Parathyroid adenoma (tissue), 2 donors: ENCODE measurements around the gene TMEM132C.

ENCODE experiments used
- H2AFZ ChIP-seq: fragments of 300-600 bp; sonication (generic); one replicate; pipeline ENCODE4 v1.7.0; 2017; ENCODE audit warnings: antibody characterized with exemption, mild to moderate bottlenecking
- H3K27ac ChIP-seq: fragments of 300-600 bp; sonication (generic); one replicate; pipeline ENCODE4 v1.7.0; 2017
- H3K27me3 ChIP-seq: fragments of 300-600 bp; sonication (generic); one replicate; pipeline ENCODE4 v1.7.0; 2017; ENCODE audit warnings: low read length; ENCODE audit not compliant: control insufficient read depth, insufficient read depth
- H3K36me3 ChIP-seq: fragments of 300-600 bp; sonication (generic); one replicate; pipeline ENCODE4 v1.7.0; 2017; ENCODE audit warnings: low read length; ENCODE audit not compliant: control insufficient read depth, insufficient read depth
- H3K4me1 ChIP-seq: fragments of 300-600 bp; sonication (generic); one replicate; pipeline ENCODE4 v1.7.0; 2017; ENCODE audit warnings: control low read depth
- H3K4me2 ChIP-seq: fragments of 300-600 bp; sonication (generic); one replicate; pipeline ENCODE4 v1.7.0; 2017; ENCODE audit warnings: low read length
- H3K4me3 ChIP-seq: fragments of 300-600 bp; sonication (generic); one replicate; pipeline ENCODE4 v1.7.0; 2017; ENCODE audit warnings: low read depth, low read length
- H3K79me2 ChIP-seq: fragments of 300-600 bp; sonication (generic); one replicate; pipeline ENCODE4 v1.7.0; 2017; ENCODE audit warnings: control low read depth
- H3K9ac ChIP-seq: fragments of 300-600 bp; sonication (generic); one replicate; pipeline ENCODE4 v1.7.0; 2017; ENCODE audit warnings: mild to moderate bottlenecking
- H3K9me3 ChIP-seq: fragments of 300-600 bp; sonication (generic); one replicate; pipeline ENCODE4 v1.7.0; 2017; ENCODE audit warnings: low read length; ENCODE audit not compliant: control insufficient read depth
- CTCF ChIP-seq: fragments of 300-600 bp; sonication (generic); IDR thresholded peaks from one replicate; pipeline ENCODE4 v1.7.0; 2017; ENCODE audit warnings: antibody characterized with exemption, mild to moderate bottlenecking
- donor health status: primary hyperparathyroidism.

Gene TMEM132C

GRCh38 chr12:128626808-128627320 lies 359.9 kb downstream of the TMEM132C start:
- TF ChIP-seq CTCF: no peak
- no peak overlapping the region for H3K4me3 ChIP-seq

GRCh38 chr12:128627659-128628058 lies 360.7 kb downstream of the TMEM132C start:
- no peak overlapping the region for H3K9ac ChIP-seq
- H3K36me3 ChIP-seq: no peaks in the 10 kb centered on the region
- H2AFZ ChIP-seq: no peak overlapping the region
- TF ChIP-seq CTCF: no peak
- no peaks in the 10 kb centered on the region for H3K27me3 ChIP-seq
- no peaks in the 10 kb centered on the region for H3K4me1 ChIP-seq
- H3K4me3 ChIP-seq: no peak overlapping the region
- H3K27ac ChIP-seq: no peak overlapping the region
- H3K4me2 ChIP-seq: no peak overlapping the region
- no peaks in the 10 kb centered on the region for H3K9me3 ChIP-seq
- H3K79me2 ChIP-seq: no peaks in the 10 kb centered on the region

More at GRCh38 chr12:128626808-128627320, 359.9 kb downstream of the TMEM132C start:
- no peaks in the 10 kb centered on the region for H3K9me3 ChIP-seq
- H2AFZ ChIP-seq: no peak overlapping the region
- no peak overlapping the region for H3K27ac ChIP-seq
- no peaks in the 10 kb centered on the region for H3K36me3 ChIP-seq
- no peak overlapping the region for H3K4me2 ChIP-seq
- H3K4me1 ChIP-seq: no peaks in the 10 kb centered on the region
- H3K27me3 ChIP-seq: no peaks in the 10 kb centered on the region
- H3K9ac ChIP-seq: no peak overlapping the region
- H3K79me2 ChIP-seq: no peaks in the 10 kb centered on the region

GRCh38 chr12:128629979-128630378 lies 363.0 kb downstream of the TMEM132C start:
- no peak overlapping the region for H2AFZ ChIP-seq
- no peaks in the 10 kb centered on the region for H3K27me3 ChIP-seq
- no peak overlapping the region for H3K4me3 ChIP-seq
- H3K4me2 ChIP-seq: no peak overlapping the region
- no peak overlapping the region for H3K27ac ChIP-seq
- H3K9me3 ChIP-seq: no peaks in the 10 kb centered on the region
- no peak overlapping the region for H3K9ac ChIP-seq
- no peaks in the 10 kb centered on the region for H3K36me3 ChIP-seq
- no peaks in the 10 kb centered on the region for H3K79me2 ChIP-seq
- TF ChIP-seq CTCF: no peak
- H3K4me1 ChIP-seq: no peaks in the 10 kb centered on the region

- Histone ChIP-seq H3K4me2 (no peak overlapping the region), H3K79me2 (no peaks in the 10 kb centered on the region), H3K36me3 (no peaks in the 10 kb centered on the region), H3K9me3 (no peaks in the 10 kb centered on the region), H3K27ac (no peak overlapping the region), H3K9ac (no peak overlapping the region), H3K4me3 (no peak overlapping the region), H3K27me3 (no peaks in the 10 kb centered on the region), H3K4me1 (no peaks in the 10 kb centered on the region), H2AFZ (no peak overlapping the region)
- TF ChIP-seq CTCF: no peak
Measured at GRCh38 chr12:128637642-128638606, 371.0 kb downstream of the TMEM132C start.
